K562 (cell line): ENCODE results near the gene SH2D5. TPM values are rescaled to one million over a fixed set of nuclear protein-coding genes. Genes with fewer than 3 reads are reported as not detected.

ENCODE experiments used
- ATAC-seq: fragments of 200-7000 bp; cut with Tn5 transposase; 3 replicates; pipeline ENCODE4 v1.9.1; 2020; ENCODE audit warnings: moderate library complexity
- BruUV-seq: library from RNA; stranded (reverse); fragments of 400-500 nt; replicated peaks from 2 replicates; lab custom pipeline; 2021; lab: Mats Ljungman, UMichigan
- CTCF ChIA-PET: fragments of 300-600 bp; formaldehyde crosslinking; extraction: SDS; loops from one replicate; lab custom pipeline; 2021; ENCODE audit warnings: low intra/inter-chr PET ratio; lab: Yijun Ruan, JAX
- POLR2A ChIA-PET: fragments of 300-600, 350-650 bp; sonication (Branson Sonifier 250); formaldehyde crosslinking; extraction: SDS; loops from one replicate; lab custom pipeline; 2021; ENCODE audit warnings: antibody characterized with exemption, inconsistent platforms; lab: Yijun Ruan, JAX
- DNase-seq, 4 experiments: peaks; one replicate each; pipeline versions ENCODE4 v3.0.0 to v3.0.0-alpha.2; 2011 to 2018; ENCODE audit warnings: low spot score in 3 of 4, mixed read lengths in 3 of 4; ENCODE audit errors: extremely low read depth in 1 of 4
- FAIRE-seq: peaks from 2 replicates; lab custom pipeline; 2011; peaks lifted over from hg19 to GRCh38; lab: Jason Lieb, UNC
- H2AFZ ChIP-seq: 2 replicates; pipeline ENCODE4 v1.6.0; 2011; ENCODE audit warnings: low read depth, low read length, control low read depth, inconsistent platforms
- H3K27ac ChIP-seq: fragments of 200-600 bp; 3 replicates; pipeline ENCODE4 v1.8.0; 2011; ENCODE audit warnings: low read depth, mild to moderate bottlenecking, control low read depth, inconsistent platforms, low read length, moderate library complexity, mixed read lengths; ENCODE audit errors: extremely low read depth
- H3K27me3 ChIP-seq, 2 experiments: fragments of 300-600 bp in 1 of 2; 2 replicates in 1 of 2; 3 replicates in 1 of 2; pipeline versions ENCODE4 v1.6.0 to v1.8.0; 2011; ENCODE audit warnings: inconsistent platforms in 2 of 2, low read length in 2 of 2, mild to moderate bottlenecking in 1 of 2, mixed read lengths in 1 of 2, moderate library complexity in 1 of 2; ENCODE audit not compliant: control insufficient read depth in 2 of 2, insufficient read depth in 2 of 2
- H3K36me3 ChIP-seq: fragments of 300-600 bp; 3 replicates; pipeline ENCODE4 v1.8.0; 2011; ENCODE audit warnings: mild to moderate bottlenecking, low read length, inconsistent platforms; ENCODE audit not compliant: control insufficient read depth, insufficient read depth
- H3K4me1 ChIP-seq, 2 experiments: fragments of 200-600 bp in 1 of 2; replicated peaks in 1 of 2; 2 replicates in 1 of 2; 3 replicates in 1 of 2; pipeline versions ENCODE4 v1.5.1 to v1.8.0; 2011; ENCODE audit warnings: inconsistent platforms in 2 of 2, low read length in 2 of 2, mild to moderate bottlenecking in 1 of 2, mixed read lengths in 1 of 2, moderate library complexity in 1 of 2; ENCODE audit not compliant: control insufficient read depth in 2 of 2, insufficient read depth in 2 of 2
- H3K4me2 ChIP-seq: 2 replicates; pipeline ENCODE4 v1.6.1; 2011; ENCODE audit warnings: low read length, control low read depth, inconsistent platforms, mixed read lengths; ENCODE audit not compliant: insufficient read depth
- H3K4me3 ChIP-seq: fragments of 200-600 bp; sonication (generic), shearing (Covaris generic); 2 replicates; pipeline ENCODE4 v1.5.1; 2016; ENCODE audit warnings: control low read depth, inconsistent platforms
- H3K79me2 ChIP-seq: fragments of 200-600 bp; 3 replicates; pipeline ENCODE4 v1.8.0; 2011; ENCODE audit warnings: low read length, inconsistent platforms; ENCODE audit not compliant: control insufficient read depth, insufficient read depth
- H3K9ac ChIP-seq, 2 experiments: 2 replicates each; pipeline versions ENCODE4 v1.6.0 to v1.6.1; 2011; ENCODE audit warnings: low read depth in 2 of 2, low read length in 2 of 2, control low read depth in 1 of 2, inconsistent platforms in 1 of 2, mild to moderate bottlenecking in 1 of 2, mixed read lengths in 1 of 2; ENCODE audit not compliant: insufficient read depth in 1 of 2
- H3K9me1 ChIP-seq: one replicate; pipeline ENCODE4 v1.6.0; 2011; ENCODE audit warnings: inconsistent platforms, mild to moderate bottlenecking, low read length, moderate library complexity; ENCODE audit not compliant: control insufficient read depth, insufficient read depth
- H3K9me3 ChIP-seq: replicated peaks from 2 replicates; pipeline ENCODE4 v1.5.1; 2011; ENCODE audit warnings: low read depth, low read length, inconsistent platforms; ENCODE audit not compliant: control insufficient read depth, insufficient read depth
- H4K20me1 ChIP-seq: replicated peaks from 2 replicates; pipeline ENCODE4 v1.6.1; 2011; ENCODE audit warnings: low read length, inconsistent platforms, mixed read lengths; ENCODE audit not compliant: control insufficient read depth, insufficient read depth
- ETV6 ChIP-seq, 3 experiments: fragments of 150-350 bp in 1 of 3; sonication (generic) in 1 of 3; formaldehyde crosslinking in 1 of 3; IDR thresholded peaks; 2 replicates each; pipeline versions ENCODE4 v1.6.1 to v1.8.0; 2014 to 2022; ENCODE audit warnings: borderline replicate concordance in 2 of 3, low read depth in 2 of 3, antibody characterized with exemption in 1 of 3, low read length in 1 of 3, mild to moderate bottlenecking in 1 of 3, missing genetic modification reagents in 1 of 3
- IRF9 ChIP-seq: fragments of 450-650 bp; IDR thresholded peaks from 2 replicates; pipeline ENCODE4 v1.6.1; 2016; ENCODE audit warnings: missing biosample characterization, missing genetic modification characterization
- NR3C1 ChIP-seq: sonication (generic); formaldehyde crosslinking; IDR thresholded peaks from 2 replicates; pipeline ENCODE4 v1.8.1; 2022; ENCODE audit warnings: missing genetic modification reagents
- TFAM ChIP-seq: fragments of 250-450 bp; sonication (Bioruptor Pico); conservative IDR thresholded peaks from 2 replicates; pipeline ENCODE4 v1.5.0; 2021; ENCODE audit warnings: mild to moderate bottlenecking, moderate library complexity
- WGBS: fragments of 100-300 bp; shearing (Covaris generic); methylation state at CpG from one replicate; pipeline ENCODE4 v1.1.6; 2016; ENCODE audit warnings: low coverage, mixed read lengths; ENCODE audit not compliant: insufficient coverage; ENCODE audit errors: missing lambda C conversion rate; 5-methylcytosine and 5-hydroxymethylcytosine counted together
- in situ Hi-C: fragments of 300-500 bp; cut with MboI; formaldehyde crosslinking; loops from 4 replicates; pipeline ENCODE4 v1.15.0; 2018; ENCODE audit warnings: inconsistent platforms, mixed read lengths
- intact Hi-C: fragments of 100-400 bp; cut with micrococcal nuclease; formaldehyde crosslinking; loops from 2 replicates; pipeline ENCODE4 v1.14.2; 2022
- polyA plus RNA-seq, 8 experiments: library from polyadenylated mRNA; depleted of rRNA in 4 of 8; stranded (reverse) in 5 of 8; unstranded in 3 of 8; fragments of >200 nt; fragmentation: Nextera tagmentation in 2 of 8; fragmentation: Illumina TruSeq in 1 of 8; extraction: Ambion mirVana in 2 of 8; extraction: Trizol in 1 of 8; gene quantifications; 2 replicates each; pipeline versions ENCODE4 v1.2.1 to v1.2.3, GENCODE V29; 2011 to 2014; ENCODE audit warnings: inconsistent platforms in 1 of 8, missing spikeins in 1 of 8
- total RNA-seq, 7 experiments: library from RNA; depleted of rRNA in 6 of 7; stranded (reverse); fragments of >200 nt in 6 of 7; fragmentation: Illumina TruSeq in 2 of 7; extraction: Trizol in 2 of 7; gene quantifications; 2 replicates each; pipeline versions ENCODE4 v1.2.1 to v1.2.3, GENCODE V29; 2011 to 2021; ENCODE audit warnings: low replicate concordance in 1 of 7

The SH2D5 gene
- total and polyA plus RNA-seq, 9 of the 15 experiments (the other 6 are each of a cell fraction or from before 2014, with no cell fraction given): 0.06 to 0.11 TPM; not detected in 7

- ChIA-PET CTCF (no interaction called here), POLR2A (no interaction called here)
- Histone ChIP-seq H3K36me3 (no peaks in the 10 kb centered on the region), H3K27ac (no peak overlapping the region), H3K9me1 (no peaks in the 10 kb centered on the region), H3K9me3 (no peaks in the 10 kb centered on the region), H3K4me2 (no peak overlapping the region), H3K79me2 (no peaks in the 10 kb centered on the region), H3K4me3 (no peak overlapping the region), H3K27me3 (peaks cover 0 to 9% of the 10 kb centered on the region in 2 experiments; a peak in 1 of 5 replicates), H3K4me1 (peaks cover 3 to 25% of the 10 kb centered on the region in 2 experiments; a peak in 3 of 5 replicates), H4K20me1 (peaks cover 5% of the 10 kb centered on the region; the same call in 1 of the 2 replicates), H3K9ac (no peak overlapping the region; a peak in 1 of 4 replicates), H2AFZ (no peak overlapping the region)
- 40% methylated on average over 9 of the region's 9 CpGs for WGBS
- no peak for TF ChIP-seq IRF9 (tag)
- TF ChIP-seq NR3C1 (CRISPR knock-in tag): no peak
- no peak for TF ChIP-seq TFAM
- no peak for TF ChIP-seq ETV6 (IDR thresholded peaks at IDR 0.05; ENCODE audit: borderline replicate concordance in 1 of 2, low read depth in 2 of 2, low read length in 1 of 2)
- no peak for TF ChIP-seq ETV6 (CRISPR knock-in tag; IDR thresholded peaks at IDR 0.05; ENCODE audit: borderline replicate concordance)
- BruUV-seq: no TSS peak
- in situ Hi-C loops: loop anchor here (10.0 kb wide), 1 partner anchor 663 kb away; no protein-coding TSS in a partner anchor
- no peak for ATAC-seq
- DNase-seq: no peak
- intact Hi-C loops: no loop called here
- FAIRE-seq: no peak
These were observed 31.1 kb downstream of the SH2D5 start for GRCh38 chr1:20701446-20701845.
